ENCODE measurements around the gene PRKN.

The PRKN gene

GRCh38 chr6:161815965-161816364, 911.6 kb downstream of the PRKN start:
- Histone ChIP-seq H3K36me3 (no peaks in the 10 kb centered on the region), H3K9me3 (ENCODE audit: severe bottlenecking) (no peaks in the 10 kb centered on the region), H3K27ac (no peak overlapping the region), H3K27me3 (ENCODE audit: insufficient read depth, low read depth, severe bottlenecking) (no peaks in the 10 kb centered on the region), H3K4me3 (ENCODE audit: low read depth, low read length) (no peak overlapping the region)
- no peak for TF ChIP-seq CTCF (IDR thresholded peaks at IDR 0.05; ENCODE audit: low read depth, low read length)
- no peak for DNase-seq

- Histone ChIP-seq H3K9me3 (ENCODE audit: severe bottlenecking) (no peaks in the 10 kb centered on the region), H3K4me3 (ENCODE audit: low read depth, low read length) (no peak overlapping the region), H3K27me3 (ENCODE audit: insufficient read depth, low read depth, severe bottlenecking) (no peaks in the 10 kb centered on the region), H3K36me3 (no peaks in the 10 kb centered on the region), H3K27ac (no peak overlapping the region)
- no peak for DNase-seq
- no peak for TF ChIP-seq CTCF (IDR thresholded peaks at IDR 0.05; ENCODE audit: low read depth, low read length)
These were observed 914.4 kb downstream of the PRKN start for GRCh38 chr6:161813156-161813555.

- no peak for TF ChIP-seq CTCF (IDR thresholded peaks at IDR 0.05; ENCODE audit: low read depth, low read length)
- Histone ChIP-seq H3K4me3 (ENCODE audit: low read depth, low read length) (no peak overlapping the region), H3K9me3 (ENCODE audit: severe bottlenecking) (no peaks in the 10 kb centered on the region), H3K36me3 (no peaks in the 10 kb centered on the region), H3K27me3 (ENCODE audit: insufficient read depth, low read depth, severe bottlenecking) (no peaks in the 10 kb centered on the region), H3K27ac (no peak overlapping the region)
- DNase-seq = no peak
These were observed 917.6 kb downstream of the PRKN start for GRCh38 chr6:161809971-161810370.

- TF ChIP-seq CTCF (IDR thresholded peaks at IDR 0.05; ENCODE audit: low read depth, low read length) = no peak
- H3K9me3 ChIP-seq (ENCODE audit: severe bottlenecking) = no peaks in the 10 kb centered on the region
- no peak overlapping the region for H3K4me3 ChIP-seq (ENCODE audit: low read depth, low read length)
- no peaks in the 10 kb centered on the region for H3K27me3 ChIP-seq (ENCODE audit: insufficient read depth, low read depth, severe bottlenecking)
- H3K36me3 ChIP-seq = no peaks in the 10 kb centered on the region
- no peak for DNase-seq
- H3K27ac ChIP-seq = no peak overlapping the region
These were observed 922.7 kb downstream of the PRKN start for GRCh38 chr6:161804838-161805237.

- H3K4me3 ChIP-seq (ENCODE audit: low read depth, low read length) = no peak overlapping the region
- H3K27ac ChIP-seq = no peak overlapping the region
- H3K36me3 ChIP-seq = no peaks in the 10 kb centered on the region
- DNase-seq = no peak
- TF ChIP-seq CTCF (IDR thresholded peaks at IDR 0.05; ENCODE audit: low read depth, low read length) = no peak
- no peaks in the 10 kb centered on the region for H3K27me3 ChIP-seq (ENCODE audit: insufficient read depth, low read depth, severe bottlenecking)
- H3K9me3 ChIP-seq (ENCODE audit: severe bottlenecking) = no peaks in the 10 kb centered on the region
These were observed 924.4 kb downstream of the PRKN start for GRCh38 chr6:161803131-161803530.

- H3K9me3 ChIP-seq (ENCODE audit: severe bottlenecking) = no peaks in the 10 kb centered on the region
- H3K27ac ChIP-seq = no peak overlapping the region
- no peak overlapping the region for H3K4me3 ChIP-seq (ENCODE audit: low read depth, low read length)
- no peak for TF ChIP-seq CTCF (IDR thresholded peaks at IDR 0.05; ENCODE audit: low read depth, low read length)
- no peaks in the 10 kb centered on the region for H3K27me3 ChIP-seq (ENCODE audit: insufficient read depth, low read depth, severe bottlenecking)
- DNase-seq = no peak
- H3K36me3 ChIP-seq = no peaks in the 10 kb centered on the region
These were observed 925.3 kb downstream of the PRKN start for GRCh38 chr6:161802231-161802630.
